HG03066 (cell line): ENCODE data around the gene CD86.

Source experiments
- ATAC-seq: cut with Tn5 transposase; IDR thresholded peaks from one replicate; pipeline ENCODE4 v1.9.1; 2021; ENCODE audit warnings: low read depth; ENCODE audit not compliant: unreplicated experiment

CD86 gene

GRCh38 chr3:122091602-122092295 is 36.6 kb downstream of the CD86 start:
- ATAC-seq, result peak; percentile 48

GRCh38 chr3:122092460-122093165 is 37.5 kb downstream of the CD86 start:
- ATAC-seq, result no peak

- ATAC-seq, result peak; percentile 45
These were observed 39.0 kb downstream of the CD86 start for GRCh38 chr3:122094125-122094524.

GRCh38 chr3:122094693-122095092 is 39.5 kb downstream of the CD86 start:
- no peak for ATAC-seq

- no peak for ATAC-seq
These were observed 42.0 kb downstream of the CD86 start for GRCh38 chr3:122097141-122097540.

GRCh38 chr3:122098611-122099010 is 43.4 kb downstream of the CD86 start:
- ATAC-seq, result no peak

GRCh38 chr3:122099255-122099654 is 44.1 kb downstream of the CD86 start:
- no peak for ATAC-seq

GRCh38 chr3:122100083-122100482 is 44.9 kb downstream of the CD86 start:
- ATAC-seq, result no peak

GRCh38 chr3:122100591-122101463 is 45.7 kb downstream of the CD86 start:
- peak; percentile 40 for ATAC-seq

- ATAC-seq, result peak; percentile 47
These were observed 46.5 kb downstream of the CD86 start for GRCh38 chr3:122101646-122102045.

GRCh38 chr3:122102191-122102935 is 47.2 kb downstream of the CD86 start:
- ATAC-seq, result peak; percentile 33

GRCh38 chr3:122103821-122104514 is 48.8 kb downstream of the CD86 start:
- ATAC-seq, result no peak

GRCh38 chr3:122104515-122105194 is 49.5 kb downstream of the CD86 start:
- ATAC-seq, result no peak

- ATAC-seq, result no peak
These were observed 50.5 kb downstream of the CD86 start for GRCh38 chr3:122105626-122106025.

GRCh38 chr3:122107171-122107570 is 52.0 kb downstream of the CD86 start:
- no peak for ATAC-seq

GRCh38 chr3:122111974-122112373 is 56.8 kb downstream of the CD86 start:
- ATAC-seq, result no peak

- ATAC-seq, result no peak
These were observed 57.6 kb downstream of the CD86 start for GRCh38 chr3:122112754-122113153.

- no peak for ATAC-seq
These were observed 68.7 kb downstream of the CD86 start for GRCh38 chr3:122123850-122124249.

GRCh38 chr3:122132949-122133540 is 77.9 kb downstream of the CD86 start:
- ATAC-seq, result no peak
